T-helper 1 cell treated with Interleukin-12 subunit alpha and Interleukin-12 subunit beta and Interleukin-4 antibody, amounts not matched to agents 30 μg/mL and 1 μg/mL, for 36 hours (primary cell): ENCODE results near the gene SH3RF1.

ENCODE experiments used
- H3K27ac Mint-ChIP-seq: one replicate; pipeline ENCODE4 v1.8.0; 2021; ENCODE audit warnings: mild to moderate bottlenecking, mixed read lengths
- H3K27me3 Mint-ChIP-seq: one replicate; pipeline ENCODE4 v1.8.0; 2021; ENCODE audit warnings: low read depth, mixed read lengths
- H3K36me3 Mint-ChIP-seq: one replicate; pipeline ENCODE4 v1.8.0; 2021; ENCODE audit warnings: low read depth, mixed read lengths
- H3K4me1 Mint-ChIP-seq: one replicate; pipeline ENCODE4 v1.8.0; 2021; ENCODE audit warnings: low read depth, mixed read lengths
- H3K4me3 Mint-ChIP-seq: one replicate; pipeline ENCODE4 v1.8.0; 2021; ENCODE audit warnings: mild to moderate bottlenecking, moderate library complexity, mixed read lengths
- H3K9me3 Mint-ChIP-seq: one replicate; pipeline ENCODE4 v1.8.0; 2021; ENCODE audit warnings: mixed read lengths

Gene SH3RF1

DNA sequence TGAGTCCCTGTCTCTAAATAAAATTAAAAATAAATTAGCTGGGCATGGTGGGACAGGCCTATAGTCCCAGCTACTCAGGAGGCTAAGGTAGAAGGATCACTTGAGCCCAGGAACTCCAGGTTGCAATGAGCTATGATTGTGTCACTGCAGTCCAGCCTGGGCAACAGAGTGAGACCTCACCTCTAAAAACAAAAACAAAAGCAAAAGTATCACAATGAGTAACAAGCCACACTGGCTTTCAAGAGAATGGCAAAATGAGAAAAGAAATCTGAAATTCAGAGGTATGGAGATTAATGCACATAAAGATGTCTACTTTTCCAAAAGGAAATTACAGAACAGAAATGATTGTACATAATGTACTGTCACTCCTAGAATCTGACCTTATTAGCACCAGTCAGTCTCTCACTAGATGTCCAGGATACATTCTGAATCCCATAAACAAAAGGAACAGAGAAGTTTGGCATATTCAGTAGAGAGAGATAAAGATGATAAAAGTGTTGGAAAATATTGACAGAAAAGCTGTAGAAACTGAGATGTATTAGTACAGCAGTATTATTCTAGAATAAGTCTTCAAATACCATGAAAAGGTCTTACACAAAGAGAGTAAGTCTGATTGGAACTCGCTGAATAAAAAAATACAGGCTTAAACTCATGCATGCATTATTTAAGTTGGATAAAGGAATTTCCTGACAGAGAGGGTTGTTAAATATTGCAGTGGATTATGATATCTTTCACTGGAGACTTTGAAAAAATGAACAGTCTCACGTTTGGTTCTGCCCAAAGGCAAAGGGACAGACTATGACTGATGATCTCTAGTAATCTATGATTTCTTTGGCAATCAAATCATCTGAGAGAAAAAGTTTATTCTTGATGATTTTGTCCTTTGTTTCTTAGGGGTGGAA lies 102.5 kb downstream of the SH3RF1 start:
- no peaks in the 10 kb centered on the region for H3K36me3 Mint-ChIP-seq
- no peaks in the 10 kb centered on the region for H3K4me1 Mint-ChIP-seq
- H3K9me3 Mint-ChIP-seq, result no peaks in the 10 kb centered on the region
- no peak overlapping the region for H3K4me3 Mint-ChIP-seq
- peaks cover 10% of the 10 kb centered on the region for H3K27me3 Mint-ChIP-seq
- H3K27ac Mint-ChIP-seq, result no peak overlapping the region

DNA sequence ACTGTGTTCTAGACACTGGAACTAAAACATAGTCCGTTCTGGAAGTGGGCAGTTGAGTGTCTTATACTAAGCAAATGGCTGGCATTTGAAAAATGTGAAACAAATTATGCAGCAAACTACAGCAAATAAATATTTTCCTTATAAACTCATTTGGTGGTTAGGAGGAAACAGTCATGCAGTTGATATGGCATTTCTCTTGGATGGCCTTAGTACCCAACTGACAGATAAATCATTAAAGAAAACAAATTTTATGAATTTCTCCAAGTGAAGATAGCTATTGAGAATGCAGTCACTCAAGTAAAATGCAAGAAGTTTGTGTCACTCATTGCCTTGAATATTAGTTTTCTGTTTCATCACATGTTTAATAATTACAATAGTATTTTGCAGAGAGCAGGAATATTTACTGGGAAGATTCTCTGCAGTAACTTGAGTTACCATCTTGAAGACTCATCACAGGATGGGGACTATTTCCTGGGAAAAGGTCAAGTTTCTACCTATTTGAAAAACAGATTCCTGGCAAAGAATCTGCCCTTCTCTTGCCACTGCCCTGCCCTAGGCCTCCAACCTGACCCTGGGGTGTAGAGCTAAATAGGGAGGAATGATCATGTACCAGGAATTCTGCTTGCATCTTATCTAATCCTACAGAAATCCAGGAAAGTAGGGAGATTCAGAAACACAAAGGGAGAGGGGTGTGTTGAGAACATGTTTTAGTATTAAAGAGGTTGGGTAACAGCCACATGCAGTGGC lies 105.9 kb downstream of the SH3RF1 start:
- Mint-ChIP-seq H3K9me3 (no peaks in the 10 kb centered on the region), H3K36me3 (no peaks in the 10 kb centered on the region), H3K4me1 (no peaks in the 10 kb centered on the region), H3K27ac (no peak overlapping the region), H3K27me3 (peaks cover 6% of the 10 kb centered on the region), H3K4me3 (no peak overlapping the region)

DNA sequence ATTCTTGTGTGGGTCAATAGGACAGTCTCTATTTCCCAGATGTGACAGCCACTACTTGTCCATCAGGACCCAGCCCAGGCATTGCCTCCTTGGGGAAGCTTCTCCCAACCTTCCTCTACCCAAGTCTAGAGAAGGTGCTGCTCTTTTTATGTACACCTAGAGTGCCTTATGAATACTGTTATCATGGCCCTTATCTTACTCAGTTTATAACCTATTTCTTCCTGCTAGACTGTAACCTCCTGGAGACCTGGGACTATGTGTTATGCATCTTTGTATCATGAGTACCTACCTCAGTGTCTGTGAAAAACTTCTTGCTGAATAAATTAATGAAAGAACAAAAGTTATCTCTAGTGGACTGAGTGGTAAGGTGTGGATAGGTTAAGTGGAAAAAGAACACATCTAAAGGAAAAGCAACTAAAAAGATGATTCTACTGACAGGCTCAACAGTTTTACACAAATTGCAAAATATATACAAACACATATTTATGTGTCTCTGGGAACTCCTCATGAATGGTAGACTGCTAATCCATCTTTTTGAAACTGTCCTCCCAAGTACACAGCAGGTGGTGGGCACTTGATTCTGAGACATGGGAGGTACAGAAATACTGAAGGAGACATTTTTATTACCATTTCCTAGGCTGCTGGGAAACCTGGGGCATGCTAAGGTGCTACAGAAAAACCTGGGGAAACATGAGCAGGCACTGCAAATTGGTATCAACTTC lies 106.6 kb downstream of the SH3RF1 start:
- no peak overlapping the region for H3K27ac Mint-ChIP-seq
- no peak overlapping the region for H3K4me3 Mint-ChIP-seq
- no peaks in the 10 kb centered on the region for H3K4me1 Mint-ChIP-seq
- no peaks in the 10 kb centered on the region for H3K36me3 Mint-ChIP-seq
- no peaks in the 10 kb centered on the region for H3K9me3 Mint-ChIP-seq
- H3K27me3 Mint-ChIP-seq, result peaks cover 6% of the 10 kb centered on the region

DNA sequence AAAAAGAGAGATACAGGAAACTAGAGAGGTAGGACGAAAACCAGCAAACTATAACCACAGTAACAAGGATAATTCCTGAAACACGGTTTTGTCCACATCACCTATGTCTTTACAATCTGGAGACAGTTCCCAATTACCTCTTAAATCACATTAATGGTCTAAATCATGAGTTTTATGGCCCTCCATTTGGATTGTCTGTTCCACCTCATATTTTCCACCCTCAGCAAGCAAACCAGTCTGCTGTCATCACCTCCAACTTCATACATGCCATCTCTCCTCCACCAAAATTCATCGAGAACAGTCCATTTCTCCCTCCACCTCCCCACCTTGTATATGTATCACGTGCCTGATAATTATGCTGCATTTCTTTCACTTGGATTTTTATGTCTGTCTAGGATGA lies 107.3 kb downstream of the SH3RF1 start:
- Mint-ChIP-seq H3K4me1 (no peaks in the 10 kb centered on the region), H3K9me3 (no peaks in the 10 kb centered on the region), H3K27ac (no peak overlapping the region), H3K4me3 (no peak overlapping the region), H3K36me3 (no peaks in the 10 kb centered on the region), H3K27me3 (peaks cover 6% of the 10 kb centered on the region)

DNA sequence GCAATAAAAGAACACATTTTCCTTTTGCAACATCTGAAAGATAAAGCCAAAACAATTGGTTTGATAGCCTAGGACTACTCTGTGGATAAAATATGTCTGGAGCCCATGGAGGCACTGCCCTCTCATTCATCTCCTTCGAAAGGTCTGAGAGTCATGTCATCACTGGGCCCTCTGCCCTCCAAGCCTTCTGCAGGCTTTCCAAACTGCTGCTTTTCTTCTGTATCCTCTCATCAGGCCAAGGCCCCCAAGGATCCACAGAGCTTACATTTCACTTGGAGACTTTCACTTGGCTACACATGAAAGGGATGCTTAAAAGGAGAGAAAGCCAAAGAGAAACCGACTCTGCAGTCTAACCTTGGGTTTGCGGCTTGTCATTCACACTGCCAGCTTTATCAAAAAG lies 109.9 kb downstream of the SH3RF1 start:
- no peak overlapping the region for H3K27ac Mint-ChIP-seq
- no peaks in the 10 kb centered on the region for H3K36me3 Mint-ChIP-seq
- H3K4me1 Mint-ChIP-seq, result no peaks in the 10 kb centered on the region
- H3K27me3 Mint-ChIP-seq, result peaks cover 3% of the 10 kb centered on the region
- H3K4me3 Mint-ChIP-seq, result no peak overlapping the region
- no peaks in the 10 kb centered on the region for H3K9me3 Mint-ChIP-seq

DNA sequence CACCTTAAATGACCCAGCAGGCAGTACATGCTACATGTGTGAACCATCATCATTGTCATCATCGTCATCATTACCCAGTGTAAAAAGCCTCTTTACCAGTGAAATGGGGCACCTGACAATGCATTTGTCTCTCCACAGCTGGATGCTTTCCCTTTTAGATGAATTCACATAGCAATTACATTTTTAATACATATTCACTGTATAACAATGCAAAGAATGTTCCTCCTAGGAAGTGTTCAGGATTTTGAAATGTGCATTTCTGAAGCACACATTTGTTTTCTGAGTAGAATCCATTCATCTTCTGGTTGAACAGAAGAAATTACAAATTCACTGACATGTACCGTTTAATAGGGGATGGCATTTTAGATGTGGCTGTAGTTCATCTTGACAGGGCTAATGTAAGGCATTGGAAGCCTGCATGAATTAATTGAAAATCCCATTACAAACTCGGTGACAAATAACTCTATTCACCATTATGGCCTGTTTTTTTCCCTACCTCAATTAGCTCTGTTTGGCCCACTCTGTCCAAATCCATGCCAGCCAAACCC lies 111.1 kb downstream of the SH3RF1 start:
- Mint-ChIP-seq H3K9me3 (no peaks in the 10 kb centered on the region), H3K27me3 (no peaks in the 10 kb centered on the region), H3K4me3 (no peak overlapping the region), H3K36me3 (no peaks in the 10 kb centered on the region), H3K27ac (no peak overlapping the region), H3K4me1 (no peaks in the 10 kb centered on the region)

DNA sequence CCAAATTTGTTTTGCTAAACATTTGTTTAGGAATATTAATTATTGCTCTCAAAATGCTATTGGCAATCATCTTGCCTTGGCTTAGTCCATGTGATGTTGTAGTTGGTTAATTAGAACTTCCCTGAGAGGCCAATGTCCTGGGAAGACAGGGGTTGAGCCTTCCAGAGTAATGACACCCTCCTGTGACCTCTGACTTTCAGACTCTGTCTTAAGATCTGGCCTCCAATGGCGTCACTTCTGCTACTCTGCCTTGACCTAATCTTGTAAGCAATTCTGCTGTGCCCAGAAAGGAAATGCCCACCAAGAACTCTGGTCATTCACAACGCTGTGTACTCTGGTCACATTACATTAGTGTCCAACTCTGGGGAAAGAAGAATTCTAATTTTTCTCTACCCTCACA lies 111.9 kb downstream of the SH3RF1 start:
- Mint-ChIP-seq H3K4me3 (no peak overlapping the region), H3K9me3 (no peaks in the 10 kb centered on the region), H3K36me3 (no peaks in the 10 kb centered on the region)

DNA sequence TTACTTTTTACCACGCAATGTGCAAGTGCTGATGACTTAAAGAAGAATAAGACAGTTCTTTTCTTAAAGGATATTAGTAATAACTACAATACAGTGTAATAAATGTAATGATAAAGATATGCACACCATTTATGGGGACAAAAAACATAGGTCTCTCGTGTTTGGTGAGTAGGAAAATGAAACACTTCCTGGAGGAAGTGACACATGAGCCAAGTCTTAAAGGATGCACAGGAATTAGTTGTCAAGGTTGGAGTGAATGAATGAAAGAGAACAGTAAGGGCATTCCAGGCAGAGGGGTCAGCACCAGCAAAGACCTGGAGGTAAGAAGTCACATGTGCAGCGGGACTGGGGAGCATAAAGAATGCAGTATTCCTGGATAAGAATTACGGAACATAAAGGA lies 112.7 kb downstream of the SH3RF1 start:
- no peaks in the 10 kb centered on the region for H3K9me3 Mint-ChIP-seq
- H3K27me3 Mint-ChIP-seq, result no peaks in the 10 kb centered on the region
- no peak overlapping the region for H3K27ac Mint-ChIP-seq
- H3K36me3 Mint-ChIP-seq, result no peaks in the 10 kb centered on the region
- no peaks in the 10 kb centered on the region for H3K4me1 Mint-ChIP-seq
- no peak overlapping the region for H3K4me3 Mint-ChIP-seq

More for the DNA sequence above, 111.9 kb downstream of the SH3RF1 start:
- no peak overlapping the region for H3K27ac Mint-ChIP-seq
- H3K27me3 Mint-ChIP-seq, result no peaks in the 10 kb centered on the region
- no peaks in the 10 kb centered on the region for H3K4me1 Mint-ChIP-seq

DNA sequence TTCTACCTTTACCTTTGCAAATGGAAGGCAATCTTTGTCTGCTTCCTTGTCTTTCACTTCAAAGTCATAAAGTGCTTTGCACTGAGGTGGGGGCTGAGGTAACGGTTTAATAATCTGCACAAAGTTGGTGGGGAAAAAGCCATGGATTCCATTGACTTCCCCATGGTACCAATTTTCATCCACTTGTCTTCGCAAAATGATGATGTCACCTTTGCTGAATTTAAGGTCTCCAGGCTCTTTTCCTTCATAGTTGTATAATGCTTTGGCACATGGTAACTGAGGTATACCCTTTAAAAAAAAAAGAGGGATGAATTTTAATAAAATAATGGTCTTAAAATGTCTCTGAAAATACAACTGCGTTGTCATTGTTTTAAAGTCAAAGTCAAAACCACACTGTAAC lies 114.4 kb downstream of the SH3RF1 start:
- H3K9me3 Mint-ChIP-seq, result no peaks in the 10 kb centered on the region
- H3K4me1 Mint-ChIP-seq, result no peaks in the 10 kb centered on the region
- H3K4me3 Mint-ChIP-seq, result no peak overlapping the region
- H3K27ac Mint-ChIP-seq, result no peak overlapping the region
- no peaks in the 10 kb centered on the region for H3K36me3 Mint-ChIP-seq
- no peaks in the 10 kb centered on the region for H3K27me3 Mint-ChIP-seq

DNA sequence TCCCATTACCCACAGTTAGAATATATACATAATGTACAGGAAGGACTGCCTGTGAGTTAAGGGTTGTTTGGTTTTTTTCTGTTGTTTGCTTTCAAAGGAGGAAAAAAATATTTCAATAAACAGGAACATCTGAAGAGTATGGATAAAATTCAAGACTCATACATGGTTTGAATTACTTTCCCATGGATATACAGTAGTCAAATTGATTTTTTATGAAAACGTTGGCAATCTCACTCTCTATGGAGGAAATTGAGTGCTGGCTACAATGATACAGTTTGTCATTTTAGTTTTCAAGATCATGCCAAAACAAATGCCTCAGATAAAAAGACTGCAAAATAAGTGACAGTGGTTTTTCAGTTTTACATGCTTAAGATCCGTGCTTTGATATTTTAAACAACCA lies 116.6 kb downstream of the SH3RF1 start:
- Mint-ChIP-seq H3K27me3 (no peaks in the 10 kb centered on the region), H3K4me3 (no peak overlapping the region), H3K4me1 (no peaks in the 10 kb centered on the region), H3K36me3 (no peaks in the 10 kb centered on the region), H3K9me3 (no peaks in the 10 kb centered on the region), H3K27ac (no peak overlapping the region)

DNA sequence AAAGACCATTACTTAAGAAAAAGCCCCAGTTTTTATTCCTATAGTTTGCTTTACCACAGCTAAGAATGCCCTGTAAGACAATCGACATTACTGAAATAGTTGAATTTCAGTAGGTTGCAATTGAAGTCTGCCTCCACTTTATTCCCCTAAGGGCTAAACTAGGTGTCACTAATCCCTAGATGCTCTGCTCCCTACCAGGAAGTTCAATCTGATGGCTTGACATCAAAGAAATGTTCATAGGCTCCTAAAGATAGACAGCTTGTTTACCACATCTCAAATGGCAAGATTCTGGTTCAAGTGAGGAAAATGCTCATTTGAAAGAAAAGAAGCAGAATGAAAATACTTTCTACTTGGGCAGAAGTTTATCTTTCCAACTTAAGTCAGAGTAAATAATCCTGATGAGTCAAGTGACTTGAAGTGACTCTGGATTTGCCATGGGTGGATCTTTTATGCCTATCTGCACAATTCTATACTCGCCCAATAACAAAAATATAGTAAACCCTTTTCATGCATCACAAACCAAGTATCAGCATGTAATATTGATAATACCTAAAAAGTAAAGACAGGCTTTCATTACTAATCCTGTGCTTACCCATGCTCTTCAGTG lies 117.2 kb downstream of the SH3RF1 start:
- H3K9me3 Mint-ChIP-seq, result no peaks in the 10 kb centered on the region
- H3K4me3 Mint-ChIP-seq, result no peak overlapping the region
- H3K27ac Mint-ChIP-seq, result no peak overlapping the region
- H3K4me1 Mint-ChIP-seq, result no peaks in the 10 kb centered on the region
- H3K36me3 Mint-ChIP-seq, result no peaks in the 10 kb centered on the region
- H3K27me3 Mint-ChIP-seq, result no peaks in the 10 kb centered on the region

DNA sequence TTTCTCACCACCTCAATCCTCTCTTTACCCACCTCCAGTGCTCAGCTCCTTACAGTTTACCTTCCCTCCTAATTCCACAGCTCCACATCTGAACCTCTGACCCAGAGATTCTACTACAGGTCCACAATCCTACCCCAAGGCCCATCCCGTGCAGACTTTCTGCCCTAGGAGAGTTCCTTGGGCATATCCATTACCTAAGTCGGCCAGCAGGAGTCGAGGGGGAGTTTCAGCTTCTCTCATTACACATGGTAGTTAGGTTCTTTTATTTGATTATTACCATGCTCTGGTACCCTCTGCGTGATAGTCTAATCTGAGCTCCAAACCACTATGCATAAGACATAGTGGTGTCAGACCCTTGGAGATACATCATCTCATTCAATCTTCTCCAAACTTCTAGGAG lies 117.9 kb downstream of the SH3RF1 start:
- H3K9me3 Mint-ChIP-seq, result no peaks in the 10 kb centered on the region
- no peak overlapping the region for H3K4me3 Mint-ChIP-seq
- H3K27ac Mint-ChIP-seq, result no peak overlapping the region
- no peaks in the 10 kb centered on the region for H3K4me1 Mint-ChIP-seq
- H3K36me3 Mint-ChIP-seq, result no peaks in the 10 kb centered on the region
- H3K27me3 Mint-ChIP-seq, result no peaks in the 10 kb centered on the region

DNA sequence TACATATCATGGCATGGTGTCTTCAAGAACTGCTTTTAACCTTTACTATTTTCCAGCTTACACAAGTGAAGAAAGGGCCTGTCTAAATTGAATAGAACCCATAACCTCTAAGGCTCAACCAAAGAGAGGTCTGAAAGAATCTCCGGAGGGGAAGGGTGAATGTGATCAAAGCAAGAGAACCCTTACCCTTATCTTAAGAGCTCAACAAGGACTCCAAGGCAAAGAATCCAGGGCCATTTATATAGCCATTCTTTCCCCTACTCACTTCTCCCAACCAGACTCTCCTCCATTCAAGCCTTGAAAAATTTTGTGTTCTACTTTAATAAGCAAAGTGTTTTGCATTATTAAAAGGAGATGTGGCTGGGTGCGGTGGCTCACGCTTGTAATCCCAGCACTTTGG lies 118.7 kb downstream of the SH3RF1 start:
- H3K36me3 Mint-ChIP-seq, result no peaks in the 10 kb centered on the region
- no peaks in the 10 kb centered on the region for H3K9me3 Mint-ChIP-seq
- no peak overlapping the region for H3K27ac Mint-ChIP-seq
- no peaks in the 10 kb centered on the region for H3K4me1 Mint-ChIP-seq
- H3K4me3 Mint-ChIP-seq, result no peak overlapping the region
- no peaks in the 10 kb centered on the region for H3K27me3 Mint-ChIP-seq

DNA sequence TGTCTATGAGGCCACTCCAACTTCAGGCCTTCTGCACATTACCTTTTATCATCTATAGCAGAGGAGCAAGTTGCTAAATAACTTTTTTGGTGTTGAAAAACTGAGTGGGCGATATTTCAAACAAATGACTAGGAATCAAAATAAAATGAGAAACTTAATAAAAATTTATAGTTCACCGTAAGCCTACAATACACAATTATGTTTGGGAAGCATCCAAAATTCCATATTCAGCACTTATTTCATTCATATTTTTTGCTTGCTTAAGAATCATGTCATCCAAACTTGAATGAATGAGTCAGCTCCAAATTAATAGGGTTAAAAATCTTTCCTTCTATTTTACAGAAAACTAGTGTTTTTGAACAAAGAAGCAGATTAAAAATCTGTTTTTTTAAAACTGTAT lies 119.1 kb downstream of the SH3RF1 start:
- Mint-ChIP-seq H3K27me3 (no peaks in the 10 kb centered on the region), H3K36me3 (no peaks in the 10 kb centered on the region), H3K4me3 (no peak overlapping the region), H3K27ac (no peak overlapping the region), H3K9me3 (no peaks in the 10 kb centered on the region), H3K4me1 (no peaks in the 10 kb centered on the region)
